SK-N-SH treated with all-trans-retinoic acid at 6 μM for 48 hours (cell line): ENCODE measurements around the gene ESM1.

ENCODE experiments used
- ATAC-seq: fragments of 200-7000 bp; cut with Tn5 transposase; 3 replicates; pipeline ENCODE4 v1.9.1; 2020; ENCODE audit warnings: mild to moderate bottlenecking, moderate library complexity
- CREB5 ChIP-seq: fragments of 250-450 bp; sonication (Bioruptor Pico); IDR thresholded peaks from 2 replicates; pipeline ENCODE4 v1.5.1; 2020; ENCODE audit warnings: low read depth, mild to moderate bottlenecking, moderate library complexity
- CSDC2 ChIP-seq: fragments of 250-450 bp; sonication (Bioruptor Pico); IDR thresholded peaks from 2 replicates; pipeline ENCODE4 v1.5.0; 2020; ENCODE audit warnings: mild to moderate bottlenecking, moderate library complexity
- CSRNP3 ChIP-seq: fragments of 250-450 bp; sonication (Bioruptor Pico); IDR thresholded peaks from 2 replicates; pipeline ENCODE4 v1.5.1; 2021; ENCODE audit warnings: mild to moderate bottlenecking, moderate library complexity
- ESRRG ChIP-seq: fragments of 250-450 bp; sonication (Bioruptor Pico); IDR thresholded peaks from 2 replicates; pipeline ENCODE4 v1.6.1; 2021; ENCODE audit warnings: mild to moderate bottlenecking
- GLIS3 ChIP-seq: fragments of 250-450 bp; sonication (Bioruptor Pico); IDR thresholded peaks from 2 replicates; pipeline ENCODE4 v1.5.0; 2020; ENCODE audit warnings: mild to moderate bottlenecking, moderate library complexity
- ISL1 ChIP-seq: fragments of 250-450 bp; sonication (Bioruptor Pico); IDR thresholded peaks from 2 replicates; pipeline ENCODE4 v2.1.2; 2022; ENCODE audit warnings: mild to moderate bottlenecking, moderate library complexity
- OSR1 ChIP-seq: fragments of 250-450 bp; sonication (Bioruptor Pico); IDR thresholded peaks from 2 replicates; pipeline ENCODE4 v1.8.0; 2022; ENCODE audit warnings: moderate library complexity, mild to moderate bottlenecking, inconsistent platforms
- POU6F1 ChIP-seq: fragments of 250-450 bp; sonication (Bioruptor Pico); IDR thresholded peaks from 2 replicates; pipeline ENCODE4 v1.8.0; 2021; ENCODE audit warnings: low read depth, mild to moderate bottlenecking, moderate library complexity, borderline replicate concordance
- PPARA ChIP-seq: fragments of 250-450 bp; sonication (Bioruptor Pico); IDR thresholded peaks from 2 replicates; pipeline ENCODE4 v1.5.0; 2020; ENCODE audit warnings: mild to moderate bottlenecking, borderline replicate concordance
- RARB ChIP-seq: fragments of 250-450 bp; sonication (Bioruptor Pico); IDR thresholded peaks from 2 replicates; pipeline ENCODE4 v1.8.0; 2021; ENCODE audit warnings: mild to moderate bottlenecking, moderate library complexity
- SNAI2 ChIP-seq: fragments of 250-450 bp; sonication (Bioruptor Pico); IDR thresholded peaks from 2 replicates; pipeline ENCODE4 v1.5.0; 2020; ENCODE audit warnings: mild to moderate bottlenecking, moderate library complexity
- TCF4 ChIP-seq: fragments of 250-450 bp; sonication (Bioruptor Pico); IDR thresholded peaks from 2 replicates; pipeline ENCODE4 v1.8.0; 2021; ENCODE audit warnings: mild to moderate bottlenecking, moderate library complexity, borderline replicate concordance
- ZC3H10 ChIP-seq: fragments of 250-450 bp; sonication (Bioruptor Pico); IDR thresholded peaks from 2 replicates; pipeline ENCODE4 v1.5.1; 2021; ENCODE audit warnings: mild to moderate bottlenecking, moderate library complexity
- ZFP3 ChIP-seq: fragments of 250-450 bp; sonication (Bioruptor Pico); IDR thresholded peaks from 2 replicates; pipeline ENCODE4 v1.5.0; 2020; ENCODE audit warnings: mild to moderate bottlenecking, moderate library complexity
- ZFP30 ChIP-seq: fragments of 450-650 bp; formaldehyde crosslinking; IDR thresholded peaks from 2 replicates; pipeline ENCODE4 v1.5.0; 2022; ENCODE audit warnings: mild to moderate bottlenecking, moderate library complexity
- ZNF565 ChIP-seq: fragments of 450-650 bp; formaldehyde crosslinking; conservative IDR thresholded peaks from 2 replicates; pipeline ENCODE4 v1.5.0; 2020; ENCODE audit warnings: low read depth, mild to moderate bottlenecking, moderate library complexity
- ZNF70 ChIP-seq: fragments of 450-650 bp; formaldehyde crosslinking; IDR thresholded peaks from 2 replicates; pipeline ENCODE4 v1.5.0; 2020; ENCODE audit warnings: mild to moderate bottlenecking, moderate library complexity
- ZNF8 ChIP-seq: fragments of 450-650 bp; formaldehyde crosslinking; IDR thresholded peaks from 2 replicates; pipeline ENCODE4 v1.5.0; 2020; ENCODE audit warnings: mild to moderate bottlenecking, moderate library complexity

The ESM1 gene

GRCh38 chr5:54946306-54946819 lies 39.0 kb downstream of the ESM1 start:
- peak; percentile 31 for ATAC-seq
- TF ChIP-seq SNAI2 (CRISPR knock-in tag) (no peak), PPARA (CRISPR knock-in tag) (no peak), ZFP30 (CRISPR knock-in tag) (no peak), CSRNP3 (CRISPR knock-in tag) (no peak), ZNF565 (no peak), CREB5 (CRISPR knock-in tag) (no peak), ESRRG (no peak), ZNF70 (CRISPR knock-in tag) (no peak), CSDC2 (CRISPR knock-in tag) (no peak), ZC3H10 (CRISPR knock-in tag) (no peak), RARB (CRISPR knock-in tag) (no peak)

- ATAC-seq = peak; percentile 83
- TF ChIP-seq ZNF565 (no peak), ISL1 (CRISPR knock-in tag) (no peak), ZFP30 (CRISPR knock-in tag) (no peak), POU6F1 (CRISPR knock-in tag) (no peak), GLIS3 (CRISPR knock-in tag) (no peak), ZNF8 (CRISPR knock-in tag) (no peak), RARB (CRISPR knock-in tag) (no peak), ZC3H10 (CRISPR knock-in tag) (no peak)
- TF ChIP-seq, all 23 proteins: peak for 0
Measured at GRCh38 chr5:54944364-54944763, 41.0 kb downstream of the ESM1 start.

- ATAC-seq = no peak
- TF ChIP-seq OSR1 (CRISPR knock-in tag) (no peak), CSDC2 (CRISPR knock-in tag) (no peak), RARB (CRISPR knock-in tag) (no peak), TCF4 (CRISPR knock-in tag) (no peak), PPARA (CRISPR knock-in tag) (no peak)
Measured at GRCh38 chr5:54942064-54942778, 43.2 kb downstream of the ESM1 start.

GRCh38 chr5:54936201-54936600 lies 49.2 kb downstream of the ESM1 start:
- no peak for ATAC-seq

More at GRCh38 chr5:54936201-54936600, 49.2 kb downstream of the ESM1 start:
- TF ChIP-seq ESRRG (no peak), POU6F1 (CRISPR knock-in tag) (no peak), ZFP30 (CRISPR knock-in tag) (no peak), GLIS3 (CRISPR knock-in tag) (no peak), PPARA (CRISPR knock-in tag) (no peak), ZFP3 (CRISPR knock-in tag) (no peak), ZNF8 (CRISPR knock-in tag) (no peak)
